Measurements from ENCODE around the gene OSBPL6. TPM values are rescaled to one million over a fixed set of nuclear protein-coding genes. Genes with fewer than 3 reads are reported as not detected.
"Not testable (repeated sequence)": the region's sequence is repeated elsewhere in the genome, so short reads cannot be mapped to it uniquely, and the experiment has no call there.

Gene OSBPL6
- total RNA-seq, 1 donor from 2014 or later = 6.9 TPM

GRCh38 chr2:178419123-178419522, 224.8 kb downstream of the OSBPL6 start:
- Mint-ChIP-seq H3K4me3 (no peak overlapping the region), H3K27ac (no peak overlapping the region), H3K36me3 (peaks cover 9% of the 10 kb centered on the region), H3K27me3 (peaks cover 7% of the 10 kb centered on the region), H3K9me3 (no peaks in the 10 kb centered on the region), H3K4me1 (ENCODE audit: unreplicated experiment) (peaks cover 10% of the 10 kb centered on the region)
- DNase-seq (ENCODE audit: extremely low spot score, unreplicated experiment) = no peak
- peak; percentile 54 for TF ChIP-seq CTCF (conservative IDR thresholded peaks at IDR 0.05)

- DNase-seq (ENCODE audit: extremely low spot score, unreplicated experiment) = no peak
- no peaks in the 10 kb centered on the region for H3K4me1 Mint-ChIP-seq (ENCODE audit: unreplicated experiment)
- H3K27me3 Mint-ChIP-seq = peaks cover 3% of the 10 kb centered on the region
- H3K36me3 Mint-ChIP-seq = peaks cover 22% of the 10 kb centered on the region
- H3K4me3 Mint-ChIP-seq = no peak overlapping the region
- peaks cover 3% of the 10 kb centered on the region for H3K9me3 Mint-ChIP-seq
- TF ChIP-seq CTCF (conservative IDR thresholded peaks at IDR 0.05) = no peak
- H3K27ac Mint-ChIP-seq = no peak overlapping the region
These were observed 226.2 kb downstream of the OSBPL6 start for GRCh38 chr2:178420463-178420999.

- peaks cover 3% of the 10 kb centered on the region for H3K27me3 Mint-ChIP-seq
- H3K4me3 Mint-ChIP-seq = no peak overlapping the region
- H3K36me3 Mint-ChIP-seq = peaks cover 37% of the 10 kb centered on the region
- peaks cover 11% of the 10 kb centered on the region for H3K9me3 Mint-ChIP-seq
- no peak for DNase-seq (ENCODE audit: extremely low spot score, unreplicated experiment)
- no peak overlapping the region for H3K27ac Mint-ChIP-seq
- TF ChIP-seq CTCF (conservative IDR thresholded peaks at IDR 0.05) = no peak
- no peaks in the 10 kb centered on the region for H3K4me1 Mint-ChIP-seq (ENCODE audit: unreplicated experiment)
These were observed 227.8 kb downstream of the OSBPL6 start for GRCh38 chr2:178422097-178422496.

GRCh38 chr2:178423746-178424145, 229.4 kb downstream of the OSBPL6 start:
- H3K4me3 Mint-ChIP-seq; DNase-seq (ENCODE audit: extremely low spot score, unreplicated experiment); H3K4me1 Mint-ChIP-seq (ENCODE audit: unreplicated experiment); H3K27ac Mint-ChIP-seq; H3K27me3 Mint-ChIP-seq: not testable (repeated sequence)
- Mint-ChIP-seq H3K9me3 (peaks cover 11% of the 10 kb centered on the region), H3K36me3 (peaks cover 45% of the 10 kb centered on the region)

- Mint-ChIP-seq H3K27ac (no peak overlapping the region), H3K27me3 (no peaks in the 10 kb centered on the region), H3K4me3 (no peak overlapping the region), H3K9me3 (peaks cover 11% of the 10 kb centered on the region), H3K36me3 (peaks cover 55% of the 10 kb centered on the region), H3K4me1 (ENCODE audit: unreplicated experiment) (no peaks in the 10 kb centered on the region)
- no peak for DNase-seq (ENCODE audit: extremely low spot score, unreplicated experiment)
- TF ChIP-seq CTCF (conservative IDR thresholded peaks at IDR 0.05) = no peak
These were observed 231.0 kb downstream of the OSBPL6 start for GRCh38 chr2:178425255-178425827.

GRCh38 chr2:178426388-178426787, 232.1 kb downstream of the OSBPL6 start:
- no peak overlapping the region for H3K27ac Mint-ChIP-seq
- peaks cover 52% of the 10 kb centered on the region for H3K36me3 Mint-ChIP-seq
- no peak overlapping the region for H3K4me3 Mint-ChIP-seq
- H3K27me3 Mint-ChIP-seq = no peaks in the 10 kb centered on the region
- DNase-seq (ENCODE audit: extremely low spot score, unreplicated experiment) = no peak
- H3K4me1 Mint-ChIP-seq (ENCODE audit: unreplicated experiment) = no peaks in the 10 kb centered on the region
- peaks cover 11% of the 10 kb centered on the region for H3K9me3 Mint-ChIP-seq
- TF ChIP-seq CTCF (conservative IDR thresholded peaks at IDR 0.05) = no peak
